ENCODE data around the gene ASPA.
"Not testable (repeated sequence)": the region's sequence is repeated elsewhere in the genome, so short reads cannot be mapped to it uniquely, and the experiment has no call there.

The ASPA gene

DNA sequence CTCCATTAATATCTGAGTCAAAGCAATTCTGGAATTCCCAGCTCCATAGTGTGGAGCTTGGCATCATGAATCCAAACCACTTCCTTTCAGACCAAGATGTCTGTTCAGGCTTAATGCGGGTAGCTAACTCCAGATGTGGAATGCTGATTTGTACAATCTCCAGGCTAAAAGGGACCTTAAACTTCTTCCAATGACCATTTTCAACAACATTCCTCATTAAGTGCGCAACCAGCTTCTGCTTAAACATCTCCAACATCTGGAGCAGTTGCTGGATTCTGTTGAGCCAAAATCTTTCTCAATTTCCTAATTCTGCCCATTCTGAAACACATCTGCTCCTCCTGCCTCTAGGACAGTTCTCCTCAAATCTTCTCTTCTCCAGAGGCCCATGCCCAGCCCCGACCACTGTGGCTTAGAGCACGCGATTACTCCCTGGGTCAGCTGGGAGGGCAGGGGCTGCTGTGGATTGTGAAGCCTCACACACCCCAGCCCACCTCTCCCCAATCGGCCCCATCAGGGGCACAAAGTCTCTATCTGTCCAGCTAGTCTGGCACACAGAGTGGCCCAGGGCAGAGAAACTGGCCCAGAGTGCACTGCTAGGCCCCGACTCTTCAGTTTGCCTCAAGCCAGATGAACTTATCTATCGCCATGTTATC is 36.2 kb downstream of the ASPA start:
- no peak overlapping the region for H3K27ac ChIP-seq (ENCODE audit: poor library complexity, severe bottlenecking)
- ATAC-seq (ENCODE audit: low read depth): no peak

DNA sequence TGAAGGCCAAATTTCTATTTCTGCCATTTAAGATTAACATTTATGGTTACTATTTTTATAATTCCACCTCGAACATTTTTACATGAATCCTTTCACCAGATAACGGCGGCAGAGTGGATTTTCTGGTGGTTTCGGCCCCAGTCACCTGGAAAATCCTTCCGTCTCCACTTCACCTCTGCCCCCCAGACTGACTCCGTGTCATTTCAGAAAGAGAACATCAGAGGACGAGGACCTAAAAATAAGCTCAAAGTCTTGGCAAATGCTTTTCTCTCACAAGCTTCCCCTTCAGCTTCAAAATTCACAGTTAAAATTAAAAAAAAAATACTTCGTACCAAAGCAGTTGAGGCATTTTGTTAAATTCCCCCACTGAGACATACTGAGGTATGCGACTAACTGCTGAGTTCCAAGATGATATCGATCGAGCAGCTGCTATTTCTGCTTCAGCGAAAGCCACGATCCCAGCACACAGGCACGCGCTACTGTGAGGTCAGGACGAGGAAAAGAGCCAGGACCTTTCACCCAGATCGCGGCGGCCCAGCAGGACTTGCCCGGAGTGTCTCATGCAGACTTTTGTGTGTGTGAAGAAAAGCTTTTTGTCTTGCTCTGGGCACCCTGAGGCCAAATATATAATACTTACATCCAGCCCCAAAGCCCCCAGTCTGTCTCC is 36.8 kb downstream of the ASPA start:
- no peaks in the 10 kb centered on the region for H3K4me1 ChIP-seq (ENCODE audit: insufficient read depth, poor library complexity, severe bottlenecking)
- no peaks in the 10 kb centered on the region for H3K27me3 ChIP-seq (ENCODE audit: insufficient read depth, poor library complexity, severe bottlenecking)
- ATAC-seq (ENCODE audit: low read depth) (no peak), DNase-seq (ENCODE audit: low spot score) (no peak)
- H3K27ac ChIP-seq (ENCODE audit: poor library complexity, severe bottlenecking): no peak overlapping the region
- no peak overlapping the region for H3K4me3 ChIP-seq (ENCODE audit: severe bottlenecking)
- TF ChIP-seq, protein P1, sequence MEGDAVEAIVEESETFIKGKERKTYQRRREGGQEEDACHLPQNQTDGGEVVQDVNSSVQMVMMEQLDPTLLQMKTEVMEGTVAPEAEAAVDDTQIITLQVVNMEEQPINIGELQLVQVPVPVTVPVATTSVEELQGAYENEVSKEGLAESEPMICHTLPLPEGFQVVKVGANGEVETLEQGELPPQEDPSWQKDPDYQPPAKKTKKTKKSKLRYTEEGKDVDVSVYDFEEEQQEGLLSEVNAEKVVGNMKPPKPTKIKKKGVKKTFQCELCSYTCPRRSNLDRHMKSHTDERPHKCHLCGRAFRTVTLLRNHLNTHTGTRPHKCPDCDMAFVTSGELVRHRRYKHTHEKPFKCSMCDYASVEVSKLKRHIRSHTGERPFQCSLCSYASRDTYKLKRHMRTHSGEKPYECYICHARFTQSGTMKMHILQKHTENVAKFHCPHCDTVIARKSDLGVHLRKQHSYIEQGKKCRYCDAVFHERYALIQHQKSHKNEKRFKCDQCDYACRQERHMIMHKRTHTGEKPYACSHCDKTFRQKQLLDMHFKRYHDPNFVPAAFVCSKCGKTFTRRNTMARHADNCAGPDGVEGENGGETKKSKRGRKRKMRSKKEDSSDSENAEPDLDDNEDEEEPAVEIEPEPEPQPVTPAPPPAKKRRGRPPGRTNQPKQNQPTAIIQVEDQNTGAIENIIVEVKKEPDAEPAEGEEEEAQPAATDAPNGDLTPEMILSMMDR (IDR thresholded peaks at IDR 0.05; ENCODE audit: poor library complexity, severe bottlenecking): no peak
- H3K9me3 ChIP-seq (ENCODE audit: severe bottlenecking): no peaks in the 10 kb centered on the region
- H3K36me3 ChIP-seq (ENCODE audit: low read depth): no peaks in the 10 kb centered on the region

More for the DNA sequence above, 36.2 kb downstream of the ASPA start:
- no peak overlapping the region for H3K4me3 ChIP-seq (ENCODE audit: severe bottlenecking)
- no peaks in the 10 kb centered on the region for H3K36me3 ChIP-seq (ENCODE audit: low read depth)
- TF ChIP-seq, protein P1 (IDR thresholded peaks at IDR 0.05; ENCODE audit: poor library complexity, severe bottlenecking): no peak
- no peaks in the 10 kb centered on the region for H3K4me1 ChIP-seq (ENCODE audit: insufficient read depth, poor library complexity, severe bottlenecking)
- no peak for DNase-seq (ENCODE audit: low spot score)
- no peaks in the 10 kb centered on the region for H3K9me3 ChIP-seq (ENCODE audit: severe bottlenecking)
- no peaks in the 10 kb centered on the region for H3K27me3 ChIP-seq (ENCODE audit: insufficient read depth, poor library complexity, severe bottlenecking)

DNA sequence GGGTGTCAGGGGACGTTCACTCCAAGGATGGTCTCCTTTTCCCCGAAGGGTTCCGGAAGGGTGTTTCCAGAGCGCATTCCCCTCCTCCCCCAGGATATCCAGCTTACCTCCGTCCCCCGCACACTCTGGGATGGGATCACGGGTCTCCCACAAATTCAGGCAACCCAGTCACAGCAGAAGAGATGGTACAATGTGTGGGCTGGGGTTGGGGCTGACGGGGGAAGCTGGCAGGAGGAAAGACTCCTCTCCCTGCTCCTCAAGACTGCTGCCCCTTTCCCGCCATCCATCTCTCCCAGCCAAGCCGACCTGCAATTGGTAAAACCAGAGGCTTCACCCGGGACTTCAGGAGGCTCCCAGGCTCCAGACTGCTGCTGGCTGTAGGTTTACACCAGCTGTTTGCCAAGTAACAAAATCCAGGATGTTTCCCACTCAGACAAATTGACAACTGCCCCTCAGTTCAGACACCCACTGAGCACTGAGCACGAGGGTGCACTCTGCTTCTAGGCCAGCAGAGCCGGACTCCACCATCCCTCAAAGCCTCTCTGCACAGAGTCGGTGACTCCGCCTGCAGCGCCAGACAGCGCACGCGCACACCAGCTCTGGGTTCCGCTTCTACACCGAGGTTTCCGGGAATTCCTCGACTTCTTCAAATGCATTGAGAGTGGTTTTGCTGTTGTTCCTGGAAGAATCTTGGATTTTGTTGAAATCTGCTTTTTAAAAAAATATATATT is 37.7 kb downstream of the ASPA start:
- no peak for DNase-seq (ENCODE audit: low spot score)
- Histone ChIP-seq H3K4me3 (ENCODE audit: severe bottlenecking) (no peak overlapping the region), H3K27me3 (ENCODE audit: insufficient read depth, poor library complexity, severe bottlenecking) (no peaks in the 10 kb centered on the region), H3K27ac (ENCODE audit: poor library complexity, severe bottlenecking) (no peak overlapping the region), H3K9me3 (ENCODE audit: severe bottlenecking) (no peaks in the 10 kb centered on the region), H3K36me3 (ENCODE audit: low read depth) (no peaks in the 10 kb centered on the region), H3K4me1 (ENCODE audit: insufficient read depth, poor library complexity, severe bottlenecking) (no peaks in the 10 kb centered on the region)
- TF ChIP-seq, protein P1 (IDR thresholded peaks at IDR 0.05; ENCODE audit: poor library complexity, severe bottlenecking): no peak
- ATAC-seq (ENCODE audit: low read depth): no peak

DNA sequence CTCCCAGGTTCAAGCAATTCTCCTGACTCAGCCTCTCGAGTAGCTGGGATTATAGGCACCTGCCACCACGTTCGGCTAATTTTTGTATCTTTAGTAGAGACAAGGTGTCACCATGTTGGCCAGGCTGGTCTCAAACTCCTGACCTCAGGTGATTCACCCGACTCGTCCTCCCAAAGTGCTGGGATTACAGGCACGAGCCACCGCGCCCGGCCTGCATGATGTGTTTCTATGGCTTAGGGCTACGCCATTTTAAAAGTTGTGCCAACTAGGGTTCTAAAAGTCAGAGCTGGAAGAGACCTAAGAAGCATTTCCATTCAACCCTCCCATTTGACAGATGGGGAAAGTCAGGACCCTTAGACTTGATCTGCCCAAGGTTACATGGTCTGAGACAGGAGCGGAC is 38.4 kb downstream of the ASPA start:
- not testable (repeated sequence) for H3K27me3 ChIP-seq (ENCODE audit: insufficient read depth, poor library complexity, severe bottlenecking); DNase-seq (ENCODE audit: low spot score); H3K36me3 ChIP-seq (ENCODE audit: low read depth); ATAC-seq (ENCODE audit: low read depth); H3K27ac ChIP-seq (ENCODE audit: poor library complexity, severe bottlenecking); H3K9me3 ChIP-seq (ENCODE audit: severe bottlenecking); H3K4me3 ChIP-seq (ENCODE audit: severe bottlenecking); H3K4me1 ChIP-seq (ENCODE audit: insufficient read depth, poor library complexity, severe bottlenecking)

DNA sequence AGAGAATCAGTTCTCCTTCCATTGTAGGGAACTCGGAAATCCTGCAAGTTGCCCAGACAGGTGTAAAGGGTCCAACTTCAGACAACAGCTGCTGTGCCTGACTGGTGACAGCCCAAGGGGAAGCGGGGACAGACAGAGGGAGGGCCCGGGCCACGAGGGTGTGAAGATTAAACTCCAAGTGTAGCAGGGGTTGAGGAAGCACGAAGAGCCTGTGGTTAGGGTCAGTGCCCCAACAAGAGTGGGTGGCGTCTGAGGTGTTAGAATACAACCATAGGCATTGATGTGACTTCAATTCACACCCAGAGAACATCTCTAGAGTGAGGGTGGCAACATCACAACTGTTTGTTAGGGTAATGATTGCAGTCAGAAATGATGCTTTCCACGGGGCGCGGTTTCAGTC is 39.1 kb downstream of the ASPA start:
- H3K9me3 ChIP-seq (ENCODE audit: severe bottlenecking): no peaks in the 10 kb centered on the region
- no peaks in the 10 kb centered on the region for H3K4me1 ChIP-seq (ENCODE audit: insufficient read depth, poor library complexity, severe bottlenecking)
- no peaks in the 10 kb centered on the region for H3K36me3 ChIP-seq (ENCODE audit: low read depth)
- DNase-seq (ENCODE audit: low spot score) (no peak), ATAC-seq (ENCODE audit: low read depth) (no peak)
- no peak overlapping the region for H3K4me3 ChIP-seq (ENCODE audit: severe bottlenecking)
- TF ChIP-seq, protein P1 (IDR thresholded peaks at IDR 0.05; ENCODE audit: poor library complexity, severe bottlenecking): no peak
- no peaks in the 10 kb centered on the region for H3K27me3 ChIP-seq (ENCODE audit: insufficient read depth, poor library complexity, severe bottlenecking)
- no peak overlapping the region for H3K27ac ChIP-seq (ENCODE audit: poor library complexity, severe bottlenecking)

DNA sequence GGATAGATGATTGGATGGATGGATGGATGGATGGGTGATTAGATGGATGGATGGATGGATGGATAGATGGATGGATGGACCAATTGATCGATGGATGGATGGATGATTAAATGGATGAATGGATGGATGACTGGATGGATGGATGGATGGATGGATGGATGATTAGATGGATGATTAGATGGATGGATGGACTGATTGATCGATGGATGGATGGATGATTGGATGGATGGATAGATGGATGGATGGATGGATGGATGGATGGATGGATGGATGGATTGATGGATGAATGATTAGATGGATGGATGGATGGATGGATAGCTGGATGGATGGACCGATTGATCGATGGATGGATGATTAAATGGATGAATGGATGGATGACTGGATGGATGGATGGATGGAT is 43.7 kb downstream of the ASPA start:
- DNase-seq (ENCODE audit: low spot score); H3K4me3 ChIP-seq (ENCODE audit: severe bottlenecking); H3K9me3 ChIP-seq (ENCODE audit: severe bottlenecking); ATAC-seq (ENCODE audit: low read depth); H3K27ac ChIP-seq (ENCODE audit: poor library complexity, severe bottlenecking); H3K36me3 ChIP-seq (ENCODE audit: low read depth); H3K4me1 ChIP-seq (ENCODE audit: insufficient read depth, poor library complexity, severe bottlenecking); H3K27me3 ChIP-seq (ENCODE audit: insufficient read depth, poor library complexity, severe bottlenecking): not testable (repeated sequence)

All from RWPE2 (cell line).